ACC112 (cell line): ENCODE measurements around the gene MMP20.

Experiments used
- H2AFZ ChIP-seq: fragments of 200-600 bp; sonication (generic); one replicate; pipeline ENCODE4 v1.6.0; 2017; ENCODE audit warnings: antibody characterized with exemption, low read length; ENCODE audit not compliant: unreplicated experiment
- H3K27ac ChIP-seq: fragments of 200-600 bp; sonication (generic); 2 replicates; pipeline ENCODE4 v1.5.1; 2014; ENCODE audit warnings: low read depth, mild to moderate bottlenecking, antibody characterized with exemption, low read length, moderate library complexity
- H3K27me3 ChIP-seq: fragments of 200-600 bp; sonication (generic); 2 replicates; pipeline ENCODE4 v1.6.1; 2014; ENCODE audit warnings: mild to moderate bottlenecking, antibody characterized with exemption, low read length, moderate library complexity, mixed read lengths; ENCODE audit not compliant: insufficient read depth
- H3K36me3 ChIP-seq: fragments of 200-600 bp; sonication (generic); 2 replicates; pipeline ENCODE4 v1.6.1; 2016; ENCODE audit warnings: mild to moderate bottlenecking, antibody characterized with exemption, low read length, moderate library complexity, mixed read lengths; ENCODE audit not compliant: insufficient read depth
- H3K4me1 ChIP-seq: fragments of 200-600 bp; sonication (generic); one replicate; pipeline ENCODE4 v1.6.1; 2016; ENCODE audit warnings: low read length, mixed read lengths; ENCODE audit not compliant: insufficient read depth, unreplicated experiment, control insufficient read depth
- H3K4me3 ChIP-seq: fragments of 200-600 bp; sonication (generic); 2 replicates; pipeline ENCODE4 v1.5.1; 2014; ENCODE audit warnings: mild to moderate bottlenecking, low read depth, low read length
- H3K79me2 ChIP-seq: fragments of 200-600 bp; sonication (generic); one replicate; pipeline ENCODE4 v1.6.0; 2016; ENCODE audit warnings: low read length; ENCODE audit not compliant: control insufficient read depth, unreplicated experiment, insufficient read depth

Gene MMP20

DNA sequence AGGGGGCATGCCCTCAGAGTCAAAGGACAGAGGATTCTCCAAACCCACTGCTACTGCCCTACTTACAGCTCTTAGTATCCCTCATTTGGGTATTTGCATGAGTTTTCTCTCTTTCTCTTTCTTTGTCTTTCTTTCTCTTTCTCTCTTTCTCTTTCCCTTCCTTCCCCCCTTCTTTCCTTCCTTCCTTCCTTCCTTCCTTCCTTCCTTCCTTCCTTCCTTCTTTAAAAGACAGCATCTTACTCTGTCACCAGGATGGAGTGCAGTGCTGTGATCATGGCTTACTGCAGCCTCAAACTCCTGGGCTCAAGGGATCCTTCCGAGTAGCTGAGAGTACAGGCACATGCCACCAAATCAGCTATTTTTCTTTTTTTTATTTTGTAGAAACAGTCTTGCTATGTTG, 80.5 kb downstream of the MMP20 start:
- H3K4me3 ChIP-seq, result no peak overlapping the region
- H3K27ac ChIP-seq, result no peak overlapping the region
- H3K79me2 ChIP-seq, result no peaks in the 10 kb centered on the region
- H3K4me1 ChIP-seq, result no peaks in the 10 kb centered on the region
- no peak overlapping the region for H2AFZ ChIP-seq
- H3K36me3 ChIP-seq, result no peaks in the 10 kb centered on the region
- H3K27me3 ChIP-seq, result no peaks in the 10 kb centered on the region

DNA sequence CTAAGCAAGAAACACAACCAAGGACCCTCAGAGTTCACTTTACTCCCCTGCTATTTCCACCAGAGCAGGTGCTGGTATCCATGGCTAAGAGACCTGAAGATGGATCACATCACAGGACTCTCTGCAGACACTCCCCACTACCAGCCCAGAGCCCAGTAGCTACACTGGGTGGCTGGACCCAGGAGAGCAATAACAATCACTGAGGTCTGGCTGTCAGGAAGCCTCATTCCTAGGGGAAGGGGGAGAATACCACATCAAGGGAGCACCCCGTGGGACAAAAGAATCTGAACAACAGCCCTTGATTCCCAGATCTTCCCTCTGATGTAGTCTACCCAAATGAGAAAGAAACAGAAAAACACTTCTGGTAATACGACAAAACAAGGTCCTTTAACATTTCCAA, 85.6 kb downstream of the MMP20 start:
- H3K27ac ChIP-seq, result no peak overlapping the region
- H3K4me1 ChIP-seq, result no peaks in the 10 kb centered on the region
- H3K79me2 ChIP-seq, result no peaks in the 10 kb centered on the region
- H2AFZ ChIP-seq, result no peak overlapping the region
- H3K4me3 ChIP-seq, result no peak overlapping the region
- no peaks in the 10 kb centered on the region; the same call in 1 of the 2 replicates for H3K27me3 ChIP-seq
- no peaks in the 10 kb centered on the region for H3K36me3 ChIP-seq

DNA sequence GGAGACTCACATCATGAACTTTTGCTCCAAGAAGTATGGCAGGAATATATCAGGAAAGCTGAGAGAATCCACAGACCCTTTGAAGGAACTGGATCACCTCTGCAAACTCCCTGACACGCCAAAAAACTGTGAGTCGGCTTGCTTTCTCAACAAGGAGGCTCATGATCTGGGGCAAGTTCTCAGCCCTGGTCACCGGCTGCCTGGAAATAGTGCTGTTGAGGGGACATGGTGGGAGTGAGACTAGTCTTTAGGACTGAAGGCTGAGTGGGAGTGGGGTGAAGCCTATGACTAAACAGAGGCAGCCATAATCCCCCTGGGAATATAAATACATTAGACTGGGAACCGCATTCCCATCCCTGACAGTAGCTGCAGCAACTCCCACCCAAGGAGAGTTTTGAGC, 86.2 kb downstream of the MMP20 start:
- Histone ChIP-seq H3K4me3 (no peak overlapping the region), H3K27me3 (no peaks in the 10 kb centered on the region; the same call in 1 of the 2 replicates), H3K27ac (no peak overlapping the region), H2AFZ (no peak overlapping the region), H3K79me2 (no peaks in the 10 kb centered on the region), H3K4me1 (no peaks in the 10 kb centered on the region), H3K36me3 (no peaks in the 10 kb centered on the region)

DNA sequence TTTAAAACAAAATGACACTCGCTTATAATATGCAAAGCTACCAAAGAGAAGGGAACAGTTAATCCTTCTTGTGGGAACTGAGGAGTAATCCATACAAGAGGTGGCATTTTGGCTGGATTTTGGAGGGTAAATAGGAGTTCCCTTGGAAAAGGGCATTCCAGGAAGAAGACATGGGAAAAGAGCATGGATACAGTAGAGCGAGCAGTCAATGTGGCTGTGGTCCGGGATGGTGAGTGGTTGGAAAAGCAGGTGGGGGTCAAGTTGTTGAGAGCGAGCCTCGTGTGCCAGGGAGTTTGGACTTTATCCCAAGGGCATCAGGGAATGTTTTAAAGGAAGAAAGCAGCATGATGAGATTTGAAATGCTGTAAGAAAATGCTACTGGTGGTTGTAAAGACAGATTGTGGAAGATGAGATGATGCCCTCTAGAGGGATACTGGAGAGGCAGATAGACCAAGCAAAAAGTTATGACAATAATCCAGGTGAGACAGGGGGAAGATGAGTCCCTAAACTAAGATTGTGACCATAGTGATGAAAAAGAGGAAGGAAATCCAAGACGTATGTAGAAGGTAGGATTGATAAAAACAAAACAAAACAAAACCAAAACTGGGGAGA, 90.8 kb downstream of the MMP20 start:
- Histone ChIP-seq H3K79me2 (no peaks in the 10 kb centered on the region), H3K27ac (no peak overlapping the region), H3K27me3 (no peaks in the 10 kb centered on the region; the same call in 1 of the 2 replicates), H3K4me3 (no peak overlapping the region), H3K36me3 (no peaks in the 10 kb centered on the region), H2AFZ (peak overlapping the region; percentile 43), H3K4me1 (peaks cover 5% of the 10 kb centered on the region)

DNA sequence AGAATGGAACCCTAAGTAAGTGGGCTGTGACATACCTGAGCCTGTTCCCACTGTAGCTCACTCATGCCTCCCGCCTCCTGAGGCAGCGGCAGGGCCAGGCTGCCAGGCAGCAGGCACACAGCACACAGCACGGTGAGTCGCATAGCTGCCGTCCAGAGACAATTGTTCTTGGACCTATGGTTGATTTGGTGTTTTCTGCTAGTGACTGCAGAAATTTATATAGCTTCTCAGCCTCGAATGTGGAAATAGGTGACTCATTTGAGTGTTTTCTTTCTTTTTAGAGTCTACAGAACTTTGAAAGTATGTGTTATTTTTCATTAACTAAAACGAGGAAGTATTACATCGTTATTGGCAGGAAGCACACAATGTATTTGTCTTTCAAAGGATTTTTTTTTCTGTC, 94.6 kb downstream of the MMP20 start, which contains the start of gene MMP7:
TSS of gene MMP7 (minus strand) at position 190 of the 400 bp plus-strand sequence. CDS start at position 143, 47 bp downstream.
- peak within 1 kb of the TSS; percentile 30 for H3K4me3 ChIP-seq
- H3K36me3 ChIP-seq, result no peaks in the 10 kb centered on the region
- H3K4me1 ChIP-seq, result peaks cover 10% of the 10 kb centered on the region
- no peaks in the 10 kb centered on the region for H3K79me2 ChIP-seq
- no peaks in the 10 kb centered on the region; the same call in 1 of the 2 replicates for H3K27me3 ChIP-seq
- peak within 1 kb of the TSS; percentile 87 for H2AFZ ChIP-seq
- no peak within 1 kb of the TSS for H3K27ac ChIP-seq

DNA sequence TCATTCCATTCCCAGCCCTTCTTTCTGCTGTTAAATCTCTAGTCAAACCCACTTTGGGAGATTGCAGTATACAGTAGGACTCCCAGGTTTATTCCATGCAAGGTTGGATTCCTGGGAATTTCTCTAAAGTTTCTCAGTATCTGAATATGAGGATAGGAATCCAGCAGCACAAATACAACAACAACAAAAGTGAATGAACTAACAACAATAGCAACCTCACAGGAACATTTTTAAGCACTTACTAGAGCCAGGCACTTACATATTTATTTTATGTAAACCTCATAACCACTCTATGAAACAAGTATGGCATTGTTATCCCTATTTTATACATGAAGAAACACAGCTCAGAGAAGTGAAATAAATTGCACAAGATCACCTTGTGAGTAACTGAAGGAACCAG, 96.5 kb downstream of the MMP20 start:
- H3K27ac ChIP-seq, result no peak overlapping the region
- H3K79me2 ChIP-seq, result no peaks in the 10 kb centered on the region
- H3K27me3 ChIP-seq, result no peaks in the 10 kb centered on the region
- no peaks in the 10 kb centered on the region for H3K36me3 ChIP-seq
- H3K4me3 ChIP-seq, result no peak overlapping the region
- H3K4me1 ChIP-seq, result peaks cover 10% of the 10 kb centered on the region
- H2AFZ ChIP-seq, result no peak overlapping the region

DNA sequence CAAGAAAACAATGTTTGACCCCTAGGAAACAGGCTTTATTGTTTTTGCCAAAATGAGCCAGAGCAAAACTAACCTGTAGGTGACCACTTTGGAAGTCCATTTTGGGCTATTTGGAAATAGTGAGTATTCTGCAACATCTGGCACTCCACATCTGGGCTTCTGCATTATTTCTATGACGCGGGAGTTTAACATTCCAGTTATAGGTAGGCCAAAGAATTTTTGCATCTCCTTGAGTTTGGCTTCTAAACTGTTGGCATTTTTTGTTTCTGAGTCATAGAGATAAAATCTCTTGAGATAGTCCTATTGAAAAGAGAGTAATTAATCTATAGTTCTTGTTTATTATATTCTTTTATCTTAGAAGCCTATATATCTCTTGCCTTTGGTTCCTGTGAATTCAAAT, 97.4 kb downstream of the MMP20 start:
- Histone ChIP-seq H3K4me3 (no peak overlapping the region), H2AFZ (no peak overlapping the region)

DNA sequence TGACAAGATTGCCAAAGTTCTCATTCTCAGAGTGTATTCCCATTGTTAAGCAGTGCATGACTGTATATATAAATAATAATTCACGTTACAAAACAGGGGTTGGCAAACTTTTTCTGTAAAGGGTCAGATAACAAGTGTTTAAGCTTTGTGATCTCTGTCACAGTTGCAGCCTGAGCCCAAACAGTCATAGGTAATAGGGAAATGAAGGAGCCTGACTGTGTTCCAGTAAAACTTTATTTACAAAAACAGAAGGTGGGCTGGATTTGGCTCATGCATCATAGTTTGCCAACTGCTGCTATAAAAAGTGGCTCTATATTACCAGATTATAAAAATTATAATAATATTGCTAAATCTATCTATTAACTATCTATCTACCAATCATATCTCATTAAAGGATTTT, 98.1 kb downstream of the MMP20 start:
- Histone ChIP-seq H2AFZ (no peak overlapping the region), H3K36me3 (no peaks in the 10 kb centered on the region), H3K27ac (no peak overlapping the region), H3K27me3 (no peaks in the 10 kb centered on the region), H3K4me3 (no peak overlapping the region), H3K4me1 (peaks cover 10% of the 10 kb centered on the region), H3K79me2 (no peaks in the 10 kb centered on the region)

More for the DNA sequence above, 97.4 kb downstream of the MMP20 start:
- Histone ChIP-seq H3K4me1 (peaks cover 10% of the 10 kb centered on the region), H3K27ac (no peak overlapping the region), H3K79me2 (no peaks in the 10 kb centered on the region), H3K36me3 (no peaks in the 10 kb centered on the region), H3K27me3 (no peaks in the 10 kb centered on the region)
